ENCODE results near the gene BMP7.

The BMP7 gene

DNA sequence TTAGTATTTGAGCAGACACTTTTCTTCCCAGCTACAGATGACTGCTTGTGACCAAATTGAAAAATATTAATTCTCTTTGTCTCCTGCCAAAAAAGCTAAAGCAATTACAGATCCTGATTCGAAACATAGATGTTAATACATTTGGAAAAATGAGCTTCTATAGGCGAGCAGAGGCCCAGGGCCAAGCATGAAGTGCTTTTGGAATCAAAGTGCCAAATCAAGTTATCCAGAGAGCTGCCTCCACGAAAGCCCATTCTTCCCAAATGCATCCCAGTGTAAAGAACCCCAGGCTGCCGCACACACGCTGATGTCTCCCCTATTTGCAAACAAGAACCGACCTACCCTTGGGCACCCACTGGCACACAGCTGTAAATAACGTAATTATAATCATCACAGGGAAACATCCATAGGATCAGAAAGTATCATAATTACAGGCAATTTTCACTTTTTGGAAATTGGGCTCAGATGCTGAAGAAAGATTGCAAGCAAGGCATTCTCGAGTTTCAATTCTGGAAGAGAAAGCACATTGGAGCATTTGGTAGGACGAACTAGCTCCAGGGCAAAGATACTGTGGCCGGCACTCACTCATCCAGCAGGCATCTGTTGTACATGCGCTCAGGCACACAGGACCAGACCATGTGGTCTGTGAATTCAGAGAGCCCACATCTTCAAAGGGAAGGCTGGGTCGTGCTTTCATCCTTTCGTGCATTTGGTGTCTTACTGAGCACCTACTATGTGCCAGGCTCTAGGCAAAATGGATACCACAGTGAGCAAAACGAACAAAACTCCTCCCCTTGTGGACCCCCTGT lies 45.9 kb downstream of the BMP7 start:
- Mint-ChIP-seq H3K36me3 (no peaks in the 10 kb centered on the region), H3K4me3 (no peak overlapping the region), H3K27ac (no peak overlapping the region), H3K9me3 (no peaks in the 10 kb centered on the region), H3K4me1 (no peaks in the 10 kb centered on the region)
- no peak for DNase-seq (ENCODE audit: low spot score in 2 of 2)
- no peak for ATAC-seq

DNA sequence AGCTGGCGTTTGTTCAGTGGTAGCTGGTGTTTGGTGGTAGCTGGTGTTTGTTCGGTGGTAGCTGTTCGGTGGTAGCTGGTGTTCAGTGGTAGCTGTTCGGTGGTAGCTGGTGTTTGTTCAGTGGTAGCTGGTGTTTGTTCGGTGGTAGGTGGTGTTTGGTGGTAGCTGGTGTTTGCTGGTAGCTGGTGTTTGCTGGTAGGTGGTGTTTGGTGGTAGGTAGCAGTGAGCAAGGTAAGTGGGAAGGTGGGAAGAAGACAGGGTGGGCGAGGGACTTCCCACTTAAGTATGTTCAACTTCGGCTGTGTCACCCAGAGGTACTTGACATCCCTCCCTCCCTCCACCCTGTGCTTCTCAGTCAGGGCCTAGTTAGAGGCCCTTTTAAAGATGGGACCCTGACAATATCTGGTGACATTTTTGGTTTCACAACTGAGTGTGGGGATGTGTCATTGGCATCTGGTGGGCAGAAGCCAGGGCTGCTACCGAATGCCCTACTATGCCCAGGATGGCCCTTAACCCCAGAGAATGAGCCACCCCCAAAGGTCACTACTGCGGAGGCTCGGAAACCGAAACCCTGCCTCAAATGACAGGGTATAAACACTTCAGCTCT lies 47.3 kb downstream of the BMP7 start:
- Mint-ChIP-seq H3K4me1 (no peaks in the 10 kb centered on the region), H3K9me3 (no peaks in the 10 kb centered on the region), H3K27ac (no peak overlapping the region), H3K4me3 (no peak overlapping the region), H3K36me3 (no peaks in the 10 kb centered on the region)
- DNase-seq (ENCODE audit: low spot score in 2 of 2) (no peak), ATAC-seq (no peak)

DNA sequence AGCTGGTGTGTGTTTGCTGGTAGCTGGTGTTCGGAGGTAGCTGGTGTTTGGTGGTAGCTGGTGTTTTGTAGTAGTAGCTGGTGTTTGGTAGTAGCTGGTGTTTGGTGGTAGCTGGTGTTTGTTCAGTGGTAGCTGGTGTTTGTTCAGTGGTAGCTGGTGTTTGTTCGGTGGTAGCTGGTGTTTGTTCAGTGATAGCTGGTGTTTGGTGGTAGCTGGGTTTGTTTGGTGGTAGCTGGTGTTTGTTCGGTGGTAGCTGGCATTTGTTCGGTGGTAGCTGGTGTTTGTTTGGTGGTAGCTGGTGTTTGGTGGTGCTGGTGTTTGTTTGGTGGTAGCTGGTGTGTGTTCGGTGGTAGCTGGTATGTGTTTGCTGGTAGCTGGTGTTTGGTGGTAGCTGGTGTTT lies 48.0 kb downstream of the BMP7 start:
- Mint-ChIP-seq H3K9me3 (no peaks in the 10 kb centered on the region), H3K4me3 (no peak overlapping the region), H3K27ac (no peak overlapping the region), H3K36me3 (no peaks in the 10 kb centered on the region), H3K4me1 (no peaks in the 10 kb centered on the region)
- no peak for ATAC-seq
- DNase-seq (ENCODE audit: low spot score in 2 of 2), result no peak

- H3K9me3 Mint-ChIP-seq, result no peaks in the 10 kb centered on the region
- DNase-seq (ENCODE audit: low spot score in 2 of 2) (no peak), ATAC-seq (no peak)
- H3K4me3 Mint-ChIP-seq, result no peak overlapping the region
- no peaks in the 10 kb centered on the region for H3K36me3 Mint-ChIP-seq
- no peaks in the 10 kb centered on the region for H3K4me1 Mint-ChIP-seq
- no peak overlapping the region for H3K27ac Mint-ChIP-seq
These were observed 48.6 kb downstream of the BMP7 start for GRCh38 chr20:57217802-57218201.

- no peaks in the 10 kb centered on the region for H3K9me3 Mint-ChIP-seq
- DNase-seq (ENCODE audit: low spot score in 2 of 2) (no peak), ATAC-seq (no peak)
- H3K4me3 Mint-ChIP-seq, result no peak overlapping the region
- peaks cover 6% of the 10 kb centered on the region for H3K4me1 Mint-ChIP-seq
- no peak overlapping the region for H3K27ac Mint-ChIP-seq
- no peaks in the 10 kb centered on the region for H3K36me3 Mint-ChIP-seq
These were observed 49.8 kb downstream of the BMP7 start for GRCh38 chr20:57216669-57217068.

- Mint-ChIP-seq H3K36me3 (no peaks in the 10 kb centered on the region), H3K4me3 (no peak overlapping the region), H3K4me1 (peaks cover 6% of the 10 kb centered on the region), H3K27ac (no peak overlapping the region), H3K9me3 (no peaks in the 10 kb centered on the region)
- ATAC-seq, result no peak
- DNase-seq (ENCODE audit: low spot score in 2 of 2), result no peak
These were observed 50.5 kb downstream of the BMP7 start for GRCh38 chr20:57215826-57216471.

- ATAC-seq, result no peak
These were observed 51.0 kb downstream of the BMP7 start for GRCh38 chr20:57215426-57215825.

DNA sequence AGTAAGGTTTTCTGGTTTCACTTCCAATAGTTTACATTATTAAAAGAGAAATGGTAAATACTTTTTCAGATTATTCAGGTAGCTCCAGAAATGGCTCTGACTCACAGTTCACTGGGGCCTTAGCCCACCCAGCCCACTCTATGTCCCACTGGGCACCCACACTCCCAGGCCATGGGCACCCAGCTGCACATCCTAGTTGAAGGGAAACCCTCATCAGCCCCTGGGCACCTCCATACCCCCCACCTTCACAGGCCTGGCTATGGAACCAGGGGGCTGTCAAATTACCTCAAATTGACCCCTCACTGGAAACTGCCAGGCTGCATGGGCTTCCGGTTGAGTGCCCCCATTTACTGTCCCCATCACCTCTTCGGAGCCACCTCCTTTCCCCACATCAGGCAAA lies 51.5 kb downstream of the BMP7 start:
- H3K4me3 Mint-ChIP-seq, result no peak overlapping the region
- ATAC-seq (no peak), DNase-seq (ENCODE audit: low spot score in 2 of 2) (no peak)
- no peaks in the 10 kb centered on the region for H3K9me3 Mint-ChIP-seq
- peaks cover 6% of the 10 kb centered on the region for H3K4me1 Mint-ChIP-seq
- H3K36me3 Mint-ChIP-seq, result no peaks in the 10 kb centered on the region
- no peak overlapping the region for H3K27ac Mint-ChIP-seq

More at GRCh38 chr20:57215426-57215825, 51.0 kb downstream of the BMP7 start:
- H3K9me3 Mint-ChIP-seq, result no peaks in the 10 kb centered on the region
- peaks cover 6% of the 10 kb centered on the region for H3K4me1 Mint-ChIP-seq
- DNase-seq (ENCODE audit: low spot score in 2 of 2), result no peak
- no peak overlapping the region for H3K4me3 Mint-ChIP-seq
- H3K27ac Mint-ChIP-seq, result no peak overlapping the region
- H3K36me3 Mint-ChIP-seq, result no peaks in the 10 kb centered on the region

DNA sequence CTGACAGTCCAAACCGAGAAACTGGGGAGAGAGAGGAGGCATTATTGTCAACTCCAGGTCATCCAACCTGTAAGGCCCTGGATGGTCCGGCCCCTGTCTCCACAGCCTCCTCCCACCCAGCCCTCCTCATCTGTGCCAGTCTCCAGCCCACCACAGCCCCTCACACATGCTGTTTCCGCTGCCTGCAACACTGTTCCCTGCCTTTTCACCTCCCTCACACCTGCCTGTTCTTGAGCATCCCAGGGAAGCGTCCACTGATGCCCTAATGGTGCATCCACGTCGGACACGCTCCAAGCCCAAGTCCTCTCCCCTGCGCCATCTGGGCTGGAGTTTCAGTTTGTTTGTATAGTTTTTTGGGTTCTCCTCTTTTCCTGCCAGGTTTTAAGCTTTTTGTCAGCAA lies 52.0 kb downstream of the BMP7 start:
- H3K4me1 Mint-ChIP-seq, result peaks cover 6% of the 10 kb centered on the region
- no peak for DNase-seq (ENCODE audit: low spot score in 2 of 2)
- no peak for ATAC-seq
- no peaks in the 10 kb centered on the region for H3K36me3 Mint-ChIP-seq
- no peak overlapping the region for H3K4me3 Mint-ChIP-seq
- no peak overlapping the region for H3K27ac Mint-ChIP-seq
- H3K9me3 Mint-ChIP-seq, result no peaks in the 10 kb centered on the region

DNA sequence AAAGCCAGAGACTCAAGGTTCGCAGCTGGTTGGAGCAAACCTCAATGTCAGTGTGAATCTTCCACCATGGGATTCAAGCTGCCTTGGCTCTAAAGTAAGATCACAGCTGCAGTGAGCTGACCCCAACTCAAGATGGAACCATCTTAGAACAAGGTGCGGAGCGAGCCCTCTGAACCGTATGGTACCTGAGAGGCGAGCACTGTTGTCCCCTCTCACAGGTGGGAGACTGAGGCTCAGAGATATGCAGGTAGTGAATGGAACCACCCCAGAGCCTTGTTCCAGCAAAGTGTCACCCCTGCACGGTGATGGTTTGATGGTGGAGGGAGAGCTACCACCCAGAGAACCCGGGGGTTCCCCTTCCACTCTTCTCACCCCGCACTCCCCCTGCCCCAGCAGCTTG lies 52.5 kb downstream of the BMP7 start:
- no peaks in the 10 kb centered on the region for H3K36me3 Mint-ChIP-seq
- no peaks in the 10 kb centered on the region for H3K9me3 Mint-ChIP-seq
- no peak overlapping the region for H3K4me3 Mint-ChIP-seq
- no peak overlapping the region for H3K27ac Mint-ChIP-seq
- peaks cover 6% of the 10 kb centered on the region for H3K4me1 Mint-ChIP-seq
- ATAC-seq (no peak), DNase-seq (ENCODE audit: low spot score in 2 of 2) (no peak)

GRCh38 chr20:57213291-57213690 lies 53.1 kb downstream of the BMP7 start:
- peaks cover 6% of the 10 kb centered on the region for H3K4me1 Mint-ChIP-seq
- H3K27ac Mint-ChIP-seq, result no peak overlapping the region
- H3K4me3 Mint-ChIP-seq, result no peak overlapping the region
- H3K36me3 Mint-ChIP-seq, result no peaks in the 10 kb centered on the region
- ATAC-seq (no peak), DNase-seq (ENCODE audit: low spot score in 2 of 2) (no peak)
- H3K9me3 Mint-ChIP-seq, result no peaks in the 10 kb centered on the region

DNA sequence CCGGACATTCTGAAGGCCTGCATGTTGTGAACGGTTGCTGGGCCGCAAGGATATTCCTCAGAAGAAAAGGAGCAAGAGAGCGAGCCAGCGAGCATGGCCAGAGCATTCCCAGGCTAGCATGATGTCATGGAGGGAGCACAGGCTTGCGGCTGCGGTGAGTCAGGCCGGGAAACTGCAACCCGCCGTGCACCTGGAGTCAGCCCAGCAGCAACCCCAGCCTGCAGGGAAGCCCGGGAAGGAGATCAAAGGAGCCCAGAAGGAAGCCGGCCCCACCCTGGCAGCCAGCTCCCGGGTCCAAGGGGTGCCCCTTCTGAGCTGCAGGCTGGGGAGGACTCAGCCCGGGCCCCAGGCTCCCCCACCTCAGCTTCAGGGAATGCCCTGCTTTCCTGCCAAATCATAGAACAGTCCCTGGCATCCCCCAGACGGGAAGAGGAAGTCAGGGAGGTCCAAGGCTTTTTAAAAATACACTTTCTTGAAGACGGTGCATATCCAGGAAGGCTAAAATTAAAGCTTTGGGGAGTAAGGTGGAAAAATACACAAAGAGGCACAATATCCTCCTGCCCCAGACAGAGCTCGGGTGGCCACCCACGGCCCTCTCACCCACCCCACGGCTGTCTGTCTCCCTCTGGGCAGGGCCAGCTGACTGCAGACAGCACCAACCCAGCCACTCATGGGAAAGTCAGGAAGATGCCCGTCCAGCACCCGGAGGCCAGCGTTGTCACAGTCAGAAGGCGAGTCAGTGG lies 53.7 kb downstream of the BMP7 start:
- peaks cover 6% of the 10 kb centered on the region for H3K4me1 Mint-ChIP-seq

DNA sequence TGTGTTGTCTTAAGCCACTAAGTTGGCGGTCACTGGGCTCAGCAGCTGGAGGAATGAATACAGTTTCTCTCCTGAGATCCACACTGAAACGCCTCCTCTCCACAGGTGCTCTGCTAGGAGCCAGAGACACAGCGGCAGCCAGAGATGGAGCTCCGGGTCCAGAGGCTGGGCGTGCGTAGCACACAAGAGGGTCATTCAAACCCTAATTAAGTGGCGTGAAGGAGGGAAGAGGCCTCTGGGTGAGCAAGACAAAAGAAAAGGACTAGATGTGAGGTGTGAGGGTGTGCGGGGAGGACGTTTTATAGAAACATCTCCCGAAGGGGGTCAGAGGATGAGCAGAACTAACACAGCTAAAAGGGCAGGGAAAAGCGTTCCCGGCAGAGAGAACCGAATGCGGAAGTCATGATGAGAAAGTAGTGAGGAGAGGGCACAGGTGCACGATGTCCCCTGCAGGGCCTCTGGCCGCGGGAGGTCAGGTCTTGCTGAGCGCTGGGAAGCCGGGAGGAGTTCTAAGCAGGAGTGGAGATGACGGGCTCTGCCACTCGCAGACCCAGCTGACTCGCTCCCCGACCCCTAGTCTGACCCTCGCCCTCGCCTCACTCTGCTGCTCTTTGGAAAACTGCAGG lies 54.4 kb downstream of the BMP7 start:
- Mint-ChIP-seq H3K36me3 (no peaks in the 10 kb centered on the region), H3K27ac (no peak overlapping the region), H3K9me3 (peaks cover 2% of the 10 kb centered on the region), H3K4me1 (peaks cover 6% of the 10 kb centered on the region), H3K4me3 (no peak overlapping the region)
- DNase-seq (ENCODE audit: low spot score in 2 of 2) (no peak), ATAC-seq (no peak)

More for the DNA sequence above, 53.7 kb downstream of the BMP7 start:
- Mint-ChIP-seq H3K36me3 (no peaks in the 10 kb centered on the region), H3K4me3 (no peak overlapping the region), H3K9me3 (no peaks in the 10 kb centered on the region), H3K27ac (no peak overlapping the region)
- DNase-seq (ENCODE audit: low spot score in 2 of 2) (no peak), ATAC-seq (no peak)

- Mint-ChIP-seq H3K27ac (no peak overlapping the region), H3K4me1 (peaks cover 6% of the 10 kb centered on the region), H3K9me3 (peaks cover 3% of the 10 kb centered on the region), H3K4me3 (no peak overlapping the region), H3K36me3 (no peaks in the 10 kb centered on the region)
- DNase-seq (ENCODE audit: low spot score in 2 of 2) (no peak), ATAC-seq (no peak)
These were observed 55.0 kb downstream of the BMP7 start for GRCh38 chr20:57211406-57211805.

DNA sequence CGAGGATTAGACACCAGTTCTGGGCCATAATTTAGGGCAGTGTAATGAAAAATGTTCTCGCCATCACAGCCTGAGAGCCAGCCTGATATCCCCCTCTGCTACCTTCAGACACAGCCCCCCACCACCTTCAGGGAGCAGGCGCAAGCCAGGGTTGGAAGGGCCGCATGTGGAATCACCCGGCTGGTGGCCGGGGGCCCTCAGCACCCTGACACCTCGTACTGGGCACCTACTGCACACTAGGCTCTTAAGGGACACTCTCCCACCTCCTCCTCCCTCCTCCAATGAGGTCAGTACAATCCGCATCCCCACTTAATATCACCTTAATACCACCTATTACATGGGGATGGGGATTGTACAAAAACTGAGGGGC lies 55.5 kb downstream of the BMP7 start:
- Mint-ChIP-seq H3K36me3 (no peaks in the 10 kb centered on the region), H3K27ac (no peak overlapping the region), H3K4me1 (peaks cover 6% of the 10 kb centered on the region), H3K9me3 (peaks cover 3% of the 10 kb centered on the region), H3K4me3 (no peak overlapping the region)
- ATAC-seq (no peak), DNase-seq (ENCODE audit: low spot score in 2 of 2) (no peak)

Measured in stimulated activated effector memory CD8-positive, alpha-beta T cell treated with anti-CD3 and anti-CD28 coated beads, Interleukin-12 subunit alpha, Interleukin-12 subunit beta, amount 100 ng/mL, for 72 hours (primary cell).